ENCODE results near the gene TAOK3.

TAOK3 gene

GRCh38 chr12:118398524-118398923 is 25.8 kb upstream of the TAOK3 start:
- Histone ChIP-seq H3K36me3 (replicated peaks; ENCODE audit: low read depth, low read length) (peaks cover 27% of the 10 kb centered on the region), H4K20me1 (ENCODE audit: insufficient read depth, low read length) (no peaks in the 10 kb centered on the region), H3K27ac (ENCODE audit: low read length) (no peak overlapping the region)

GRCh38 chr12:118397708-118398440 is 25.2 kb upstream of the TAOK3 start:
- H3K9ac ChIP-seq (ENCODE audit: low read length), result no peak overlapping the region
- H3K27ac ChIP-seq (ENCODE audit: low read length), result no peak overlapping the region
- H3K9me3 ChIP-seq (ENCODE audit: insufficient read depth, low read length), result no peaks in the 10 kb centered on the region
- no peak overlapping the region for H2AFZ ChIP-seq (ENCODE audit: low read depth, low read length)
- no peaks in the 10 kb centered on the region for H4K20me1 ChIP-seq (ENCODE audit: insufficient read depth, low read length)
- H3K36me3 ChIP-seq (replicated peaks; ENCODE audit: low read depth, low read length), result peaks cover 23% of the 10 kb centered on the region
- H3K4me3 ChIP-seq (ENCODE audit: low read length), result no peak overlapping the region
- TF ChIP-seq, protein P1, sequence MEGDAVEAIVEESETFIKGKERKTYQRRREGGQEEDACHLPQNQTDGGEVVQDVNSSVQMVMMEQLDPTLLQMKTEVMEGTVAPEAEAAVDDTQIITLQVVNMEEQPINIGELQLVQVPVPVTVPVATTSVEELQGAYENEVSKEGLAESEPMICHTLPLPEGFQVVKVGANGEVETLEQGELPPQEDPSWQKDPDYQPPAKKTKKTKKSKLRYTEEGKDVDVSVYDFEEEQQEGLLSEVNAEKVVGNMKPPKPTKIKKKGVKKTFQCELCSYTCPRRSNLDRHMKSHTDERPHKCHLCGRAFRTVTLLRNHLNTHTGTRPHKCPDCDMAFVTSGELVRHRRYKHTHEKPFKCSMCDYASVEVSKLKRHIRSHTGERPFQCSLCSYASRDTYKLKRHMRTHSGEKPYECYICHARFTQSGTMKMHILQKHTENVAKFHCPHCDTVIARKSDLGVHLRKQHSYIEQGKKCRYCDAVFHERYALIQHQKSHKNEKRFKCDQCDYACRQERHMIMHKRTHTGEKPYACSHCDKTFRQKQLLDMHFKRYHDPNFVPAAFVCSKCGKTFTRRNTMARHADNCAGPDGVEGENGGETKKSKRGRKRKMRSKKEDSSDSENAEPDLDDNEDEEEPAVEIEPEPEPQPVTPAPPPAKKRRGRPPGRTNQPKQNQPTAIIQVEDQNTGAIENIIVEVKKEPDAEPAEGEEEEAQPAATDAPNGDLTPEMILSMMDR (IDR thresholded peaks at IDR 0.05; ENCODE audit: low read depth, low read length), result no peak
- no peak for TF ChIP-seq EZH2phosphoT487 (IDR thresholded peaks at IDR 0.05; ENCODE audit: low read depth)
- no peaks in the 10 kb centered on the region for H3K4me1 ChIP-seq (ENCODE audit: low read length)
- H3K79me2 ChIP-seq (ENCODE audit: low read length), result no peaks in the 10 kb centered on the region
- no peak overlapping the region for H3K4me2 ChIP-seq (ENCODE audit: low read length)
- no peaks in the 10 kb centered on the region for H3K27me3 ChIP-seq (ENCODE audit: low read depth, low read length)

More at GRCh38 chr12:118398524-118398923, 25.8 kb upstream of the TAOK3 start:
- no peaks in the 10 kb centered on the region for H3K9me3 ChIP-seq (ENCODE audit: insufficient read depth, low read length)
- H3K9ac ChIP-seq (ENCODE audit: low read length), result no peak overlapping the region
- no peak overlapping the region for H3K4me2 ChIP-seq (ENCODE audit: low read length)
- no peak overlapping the region for H3K4me3 ChIP-seq (ENCODE audit: low read length)
- H3K4me1 ChIP-seq (ENCODE audit: low read length), result no peaks in the 10 kb centered on the region
- H3K27me3 ChIP-seq (ENCODE audit: low read depth, low read length), result no peaks in the 10 kb centered on the region
- no peak overlapping the region for H2AFZ ChIP-seq (ENCODE audit: low read depth, low read length)
- TF ChIP-seq, protein P1 (IDR thresholded peaks at IDR 0.05; ENCODE audit: low read depth, low read length), result no peak
- no peak for TF ChIP-seq EZH2phosphoT487 (IDR thresholded peaks at IDR 0.05; ENCODE audit: low read depth)
- H3K79me2 ChIP-seq (ENCODE audit: low read length), result no peaks in the 10 kb centered on the region

- peaks cover 29% of the 10 kb centered on the region for H3K36me3 ChIP-seq (replicated peaks; ENCODE audit: low read depth, low read length)
- TF ChIP-seq, protein P1 (IDR thresholded peaks at IDR 0.05; ENCODE audit: low read depth, low read length), result no peak
- TF ChIP-seq EZH2phosphoT487 (IDR thresholded peaks at IDR 0.05; ENCODE audit: low read depth), result no peak
These were observed 19.1 kb upstream of the TAOK3 start for GRCh38 chr12:118391836-118392235.

GRCh38 chr12:118391424-118391823 is 18.7 kb upstream of the TAOK3 start:
- H4K20me1 ChIP-seq (ENCODE audit: insufficient read depth, low read length), result 0 out of 2 replicates have a peak, but pooled peaks cover 2% of the 10 kb centered on the region
- TF ChIP-seq EZH2phosphoT487 (IDR thresholded peaks at IDR 0.05; ENCODE audit: low read depth), result no peak
- TF ChIP-seq, protein P1 (IDR thresholded peaks at IDR 0.05; ENCODE audit: low read depth, low read length), result no peak
- H3K4me2 ChIP-seq (ENCODE audit: low read length), result no peak overlapping the region
- no peak overlapping the region for H3K27ac ChIP-seq (ENCODE audit: low read length)
- no peak overlapping the region for H3K4me3 ChIP-seq (ENCODE audit: low read length)
- no peak overlapping the region for H3K9ac ChIP-seq (ENCODE audit: low read length)
- H3K27me3 ChIP-seq (ENCODE audit: low read depth, low read length), result no peaks in the 10 kb centered on the region
- H3K79me2 ChIP-seq (ENCODE audit: low read length), result no peaks in the 10 kb centered on the region
- no peak overlapping the region for H2AFZ ChIP-seq (ENCODE audit: low read depth, low read length)
- peaks cover 29% of the 10 kb centered on the region for H3K36me3 ChIP-seq (replicated peaks; ENCODE audit: low read depth, low read length)
- H3K4me1 ChIP-seq (ENCODE audit: low read length), result no peaks in the 10 kb centered on the region
- no peaks in the 10 kb centered on the region for H3K9me3 ChIP-seq (ENCODE audit: insufficient read depth, low read length)

More at GRCh38 chr12:118391836-118392235, 19.1 kb upstream of the TAOK3 start:
- Histone ChIP-seq H2AFZ (ENCODE audit: low read depth, low read length) (no peak overlapping the region), H3K27me3 (ENCODE audit: low read depth, low read length) (no peaks in the 10 kb centered on the region), H3K9ac (ENCODE audit: low read length) (no peak overlapping the region), H3K9me3 (ENCODE audit: insufficient read depth, low read length) (no peaks in the 10 kb centered on the region), H4K20me1 (ENCODE audit: insufficient read depth, low read length) (0 out of 2 replicates have a peak, but pooled peaks cover 2% of the 10 kb centered on the region), H3K4me2 (ENCODE audit: low read length) (no peak overlapping the region), H3K4me3 (ENCODE audit: low read length) (no peak overlapping the region), H3K4me1 (ENCODE audit: low read length) (no peaks in the 10 kb centered on the region), H3K79me2 (ENCODE audit: low read length) (no peaks in the 10 kb centered on the region), H3K27ac (ENCODE audit: low read length) (no peak overlapping the region)
